SH-SY5Y (cell line): ENCODE measurements around the gene HS3ST3A1.

Source experiments
- GATA2 ChIP-seq: IDR thresholded peaks from 2 replicates; pipeline ENCODE4 v1.6.1; 2011; ENCODE audit warnings: mild to moderate bottlenecking, low read depth, low read length
- GATA3 ChIP-seq: IDR thresholded peaks from 2 replicates; pipeline ENCODE4 v1.6.1; 2011; ENCODE audit warnings: low read depth, mild to moderate bottlenecking, low read length, moderate library complexity

GRCh38 chr17:13541032-13541480 is 60.7 kb downstream of the HS3ST3A1 start:
- no peak for TF ChIP-seq GATA3
- TF ChIP-seq GATA2 = no peak
